ENCODE data around the gene SUPT3H. TPM values are rescaled to one million over a fixed set of nuclear protein-coding genes. Genes with fewer than 3 reads are reported as not detected.

The SUPT3H gene
- total and polyA plus RNA-seq, 2 donors (not counting 1 experiment from before 2014, with no cell fraction given): 5.5 to 12.4 TPM

- H3K27me3 ChIP-seq (replicated peaks in 1 of 4; ENCODE audit: control extremely low read depth in 1 of 4, control insufficient read depth in 3 of 4, insufficient read depth in 4 of 4, low read length in 3 of 4): no peaks in the 10 kb centered on the region
- peaks cover 0 to 9% (median 0%) of the 10 kb centered on the region in 3 donors for H3K9me3 ChIP-seq (ENCODE audit: control extremely low read depth in 1 of 3, control insufficient read depth in 2 of 3, insufficient read depth in 1 of 3, low read length in 2 of 3)
- Mint-ChIP-seq H3K4me3 (no peak overlapping the region), H3K4me1 (no peaks in the 10 kb centered on the region), H3K27me3 (no peaks in the 10 kb centered on the region), H3K9me3 (ENCODE audit: insufficient read depth) (peaks cover 11% of the 10 kb centered on the region), H3K27ac (no peak overlapping the region)
- no peak overlapping the region for H3K4me2 ChIP-seq (replicated peaks; ENCODE audit: low read depth, low read length, poor library complexity, severe bottlenecking)
- no peak overlapping the region for H3K4me3 ChIP-seq (ENCODE audit: control extremely low read depth in 1 of 5, extremely low read depth in 1 of 5, insufficient read depth in 1 of 5, low read depth in 2 of 5, low read length in 4 of 5)
- no peak overlapping the region for H3K9ac ChIP-seq (ENCODE audit: low read length)
- ATAC-seq (ENCODE audit: low read depth) (no peak), DNase-seq (no peak)
- no peaks in the 10 kb centered on the region for H3K4me1 ChIP-seq (ENCODE audit: control insufficient read depth in 2 of 2, insufficient read depth in 2 of 2, low read length in 2 of 2)
- no peaks in the 10 kb centered on the region for H4K20me1 ChIP-seq (ENCODE audit: control insufficient read depth, insufficient read depth, low read length, poor library complexity, severe bottlenecking)
- TF ChIP-seq EZH2 (IDR thresholded peaks at IDR 0.05; ENCODE audit: borderline replicate concordance, insufficient read depth, low read depth, low read length, poor library complexity, severe bottlenecking): no peak
- TF ChIP-seq, protein P1, sequence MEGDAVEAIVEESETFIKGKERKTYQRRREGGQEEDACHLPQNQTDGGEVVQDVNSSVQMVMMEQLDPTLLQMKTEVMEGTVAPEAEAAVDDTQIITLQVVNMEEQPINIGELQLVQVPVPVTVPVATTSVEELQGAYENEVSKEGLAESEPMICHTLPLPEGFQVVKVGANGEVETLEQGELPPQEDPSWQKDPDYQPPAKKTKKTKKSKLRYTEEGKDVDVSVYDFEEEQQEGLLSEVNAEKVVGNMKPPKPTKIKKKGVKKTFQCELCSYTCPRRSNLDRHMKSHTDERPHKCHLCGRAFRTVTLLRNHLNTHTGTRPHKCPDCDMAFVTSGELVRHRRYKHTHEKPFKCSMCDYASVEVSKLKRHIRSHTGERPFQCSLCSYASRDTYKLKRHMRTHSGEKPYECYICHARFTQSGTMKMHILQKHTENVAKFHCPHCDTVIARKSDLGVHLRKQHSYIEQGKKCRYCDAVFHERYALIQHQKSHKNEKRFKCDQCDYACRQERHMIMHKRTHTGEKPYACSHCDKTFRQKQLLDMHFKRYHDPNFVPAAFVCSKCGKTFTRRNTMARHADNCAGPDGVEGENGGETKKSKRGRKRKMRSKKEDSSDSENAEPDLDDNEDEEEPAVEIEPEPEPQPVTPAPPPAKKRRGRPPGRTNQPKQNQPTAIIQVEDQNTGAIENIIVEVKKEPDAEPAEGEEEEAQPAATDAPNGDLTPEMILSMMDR (IDR thresholded peaks at IDR 0.05): no peak
- POLR2A ChIA-PET: no interaction called here
- no peak overlapping the region for H3K27ac ChIP-seq (ENCODE audit: low read length in 2 of 2)
- H3K79me2 ChIP-seq (ENCODE audit: control insufficient read depth, insufficient read depth, low read length): no peaks in the 10 kb centered on the region
- WGBS (ENCODE audit: insufficient coverage): no CpG with 5 or more reads among the region's 3 CpGs
- H2AFZ ChIP-seq (ENCODE audit: insufficient read depth, low read depth, low read length, poor library complexity, severe bottlenecking): no peak overlapping the region
- no peaks in the 10 kb centered on the region for H3K36me3 ChIP-seq (replicated peaks in 1 of 2; ENCODE audit: control extremely low read depth in 1 of 2, control insufficient read depth in 1 of 2, extremely low read depth in 1 of 2, insufficient read depth in 2 of 2, low read length in 1 of 2)
- intact Hi-C loops (cut with micrococcal nuclease): no loop called here
- CTCF ChIA-PET: no interaction called here
These were observed 74.9 kb downstream of the SUPT3H start for GRCh38 chr6:45302832-45303231.

- Histone ChIP-seq H3K9me3 (ENCODE audit: control extremely low read depth in 1 of 3, control insufficient read depth in 2 of 3, insufficient read depth in 1 of 3, low read length in 2 of 3) (peaks cover 0 to under 1% (median 0%) of the 10 kb centered on the region in 3 donors), H2AFZ (ENCODE audit: insufficient read depth, low read depth, low read length, poor library complexity, severe bottlenecking) (no peak overlapping the region), H3K4me3 (ENCODE audit: control extremely low read depth in 1 of 5, extremely low read depth in 1 of 5, insufficient read depth in 1 of 5, low read depth in 2 of 5, low read length in 4 of 5) (no peak overlapping the region), H3K36me3 (replicated peaks in 1 of 2; ENCODE audit: control extremely low read depth in 1 of 2, control insufficient read depth in 1 of 2, extremely low read depth in 1 of 2, insufficient read depth in 2 of 2, low read length in 1 of 2) (no peaks in the 10 kb centered on the region), H3K4me2 (replicated peaks; ENCODE audit: low read depth, low read length, poor library complexity, severe bottlenecking) (no peak overlapping the region), H4K20me1 (ENCODE audit: control insufficient read depth, insufficient read depth, low read length, poor library complexity, severe bottlenecking) (no peaks in the 10 kb centered on the region), H3K79me2 (ENCODE audit: control insufficient read depth, insufficient read depth, low read length) (no peaks in the 10 kb centered on the region), H3K4me1 (ENCODE audit: control insufficient read depth in 2 of 2, insufficient read depth in 2 of 2, low read length in 2 of 2) (no peaks in the 10 kb centered on the region), H3K9ac (ENCODE audit: low read length) (no peak overlapping the region), H3K27me3 (replicated peaks in 1 of 4; ENCODE audit: control extremely low read depth in 1 of 4, control insufficient read depth in 3 of 4, insufficient read depth in 4 of 4, low read length in 3 of 4) (no peaks in the 10 kb centered on the region), H3K27ac (ENCODE audit: low read length in 2 of 2) (no peak overlapping the region)
- DNase-seq (no peak), ATAC-seq (ENCODE audit: low read depth) (no peak)
- ChIA-PET POLR2A (no interaction called here), CTCF (no interaction called here)
- Mint-ChIP-seq H3K27me3 (no peaks in the 10 kb centered on the region), H3K27ac (no peak overlapping the region), H3K4me3 (no peak overlapping the region), H3K4me1 (no peaks in the 10 kb centered on the region), H3K9me3 (ENCODE audit: insufficient read depth) (peaks cover 7% of the 10 kb centered on the region)
- WGBS (ENCODE audit: insufficient coverage): no CpG with 5 or more reads among the region's 3 CpGs
- intact Hi-C loops (cut with micrococcal nuclease): no loop called here
- no peak for TF ChIP-seq EZH2 (IDR thresholded peaks at IDR 0.05; ENCODE audit: borderline replicate concordance, insufficient read depth, low read depth, low read length, poor library complexity, severe bottlenecking)
- TF ChIP-seq, protein P1 (IDR thresholded peaks at IDR 0.05): no peak
These were observed 76.2 kb downstream of the SUPT3H start for GRCh38 chr6:45301348-45302142.

Measured in B cell (primary cell).